Astrocyte of the spinal cord (primary cell): ENCODE measurements around the gene LSAMP.

Source experiments
- DNase-seq: peaks from one replicate; pipeline ENCODE4 v3.0.0; 2011; ENCODE audit warnings: low read depth, low spot score
- H3K4me3 ChIP-seq: 2 replicates; pipeline ENCODE4 v1.5.1; 2011; ENCODE audit warnings: low read depth, mild to moderate bottlenecking, low read length, moderate library complexity
- CTCF ChIP-seq: IDR thresholded peaks from 2 replicates; pipeline ENCODE4 v1.5.1; 2012; ENCODE audit warnings: low read depth, mild to moderate bottlenecking, low read length, inconsistent platforms
- in situ Hi-C: cut with HindIII; loops from 2 replicates; pipeline ENCODE4 v1.10.0; 2017; ENCODE audit warnings: low sequenced_read_pairs

The LSAMP gene

GRCh38 chr3:116440196-116440595 is 5.1 kb downstream of the LSAMP start:
- H3K4me3 ChIP-seq: no peak overlapping the region
- in situ Hi-C loops: no loop called here
- TF ChIP-seq CTCF: no peak
- DNase-seq: peak; percentile 93

GRCh38 chr3:116433552-116433951 is 11.7 kb downstream of the LSAMP start:
- TF ChIP-seq CTCF: no peak
- no peak overlapping the region for H3K4me3 ChIP-seq
- DNase-seq: no peak
- in situ Hi-C loops: no loop called here

GRCh38 chr3:116432795-116433194 is 12.5 kb downstream of the LSAMP start:
- H3K4me3 ChIP-seq: no peak overlapping the region
- no peak for DNase-seq
- no peak for TF ChIP-seq CTCF
- in situ Hi-C loops: no loop called here

GRCh38 chr3:116429479-116430269 is 15.6 kb downstream of the LSAMP start:
- no peak for DNase-seq
- no peak overlapping the region for H3K4me3 ChIP-seq
- in situ Hi-C loops: no loop called here
- no peak for TF ChIP-seq CTCF

GRCh38 chr3:116426036-116426435 is 19.3 kb downstream of the LSAMP start:
- no peak for TF ChIP-seq CTCF
- in situ Hi-C loops: no loop called here
- DNase-seq: no peak
- no peak overlapping the region for H3K4me3 ChIP-seq

- no peak for DNase-seq
- in situ Hi-C loops: no loop called here
- no peak for TF ChIP-seq CTCF
- H3K4me3 ChIP-seq: no peak overlapping the region
Observed at GRCh38 chr3:116425126-116425525, 20.2 kb downstream of the LSAMP start.
